CD4-positive, alpha-beta T cell treated with Interleukin-12 subunit alpha and Interleukin-12 subunit beta, for 1 hour (primary cell): ENCODE results near the gene BLTP3B.

Source experiments
- DNase-seq: peaks from one replicate; pipeline ENCODE4 v3.0.0-alpha.2; 2020

BLTP3B gene

GRCh38 chr12:100163416-100164152 is 20.9 kb upstream of the BLTP3B start:
- DNase-seq, result peak; percentile 68

DNA sequence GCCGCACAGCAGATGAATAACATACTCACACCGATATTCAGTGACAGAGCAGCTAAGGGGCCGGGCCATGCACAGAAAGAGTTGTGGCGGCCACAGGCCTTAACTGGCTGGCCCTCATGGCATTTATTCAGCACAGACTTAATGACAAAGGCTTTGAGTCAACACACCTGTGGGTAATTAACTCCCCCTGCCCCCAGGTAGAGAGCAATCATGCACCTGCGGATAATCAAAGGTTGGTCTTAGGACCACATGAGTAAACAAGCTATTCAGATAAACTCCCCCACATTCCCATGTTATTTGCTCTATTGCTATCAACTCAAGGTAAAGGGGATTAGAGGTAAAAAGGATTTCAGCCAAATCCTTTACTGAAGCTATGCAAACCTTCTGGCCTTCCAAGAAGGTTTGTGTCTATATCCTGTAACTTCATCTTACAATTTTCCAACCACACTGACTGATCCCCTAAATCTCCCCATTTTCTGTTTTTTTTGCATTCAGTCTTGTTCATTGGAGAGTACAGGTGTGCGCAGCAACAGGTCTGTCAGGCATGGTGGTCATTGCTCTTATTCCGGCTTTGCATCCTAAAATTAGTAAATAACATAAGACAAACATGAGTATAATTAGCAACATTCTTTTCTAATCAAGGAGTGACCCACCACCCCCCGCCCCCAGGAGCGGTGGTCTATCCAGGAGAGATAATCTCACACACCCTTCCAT is 16.9 kb upstream of the BLTP3B start:
- no peak for DNase-seq

DNA sequence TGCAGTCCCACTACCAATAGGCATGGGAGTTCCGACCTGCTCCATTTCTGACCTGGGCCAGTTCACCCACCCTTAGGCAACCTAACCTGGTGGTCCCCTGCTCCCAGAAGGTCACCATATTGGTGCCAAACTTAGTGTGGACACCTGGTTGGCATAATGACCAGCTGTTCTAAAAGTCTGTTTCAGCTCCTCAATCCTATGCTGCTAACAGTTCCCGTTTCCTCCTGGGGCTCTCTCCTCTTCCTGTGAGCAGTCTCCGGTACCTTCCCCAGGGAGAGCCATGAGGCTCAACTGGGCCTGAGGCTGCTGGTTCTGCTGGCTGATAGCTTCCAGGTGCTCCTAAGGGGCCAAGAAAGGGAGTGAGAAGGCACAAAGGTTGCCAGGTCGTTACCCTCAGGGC is 15.9 kb upstream of the BLTP3B start:
- DNase-seq, result no peak

- DNase-seq, result no peak
These were observed 14.8 kb upstream of the BLTP3B start for GRCh38 chr12:100157427-100157821.

DNA sequence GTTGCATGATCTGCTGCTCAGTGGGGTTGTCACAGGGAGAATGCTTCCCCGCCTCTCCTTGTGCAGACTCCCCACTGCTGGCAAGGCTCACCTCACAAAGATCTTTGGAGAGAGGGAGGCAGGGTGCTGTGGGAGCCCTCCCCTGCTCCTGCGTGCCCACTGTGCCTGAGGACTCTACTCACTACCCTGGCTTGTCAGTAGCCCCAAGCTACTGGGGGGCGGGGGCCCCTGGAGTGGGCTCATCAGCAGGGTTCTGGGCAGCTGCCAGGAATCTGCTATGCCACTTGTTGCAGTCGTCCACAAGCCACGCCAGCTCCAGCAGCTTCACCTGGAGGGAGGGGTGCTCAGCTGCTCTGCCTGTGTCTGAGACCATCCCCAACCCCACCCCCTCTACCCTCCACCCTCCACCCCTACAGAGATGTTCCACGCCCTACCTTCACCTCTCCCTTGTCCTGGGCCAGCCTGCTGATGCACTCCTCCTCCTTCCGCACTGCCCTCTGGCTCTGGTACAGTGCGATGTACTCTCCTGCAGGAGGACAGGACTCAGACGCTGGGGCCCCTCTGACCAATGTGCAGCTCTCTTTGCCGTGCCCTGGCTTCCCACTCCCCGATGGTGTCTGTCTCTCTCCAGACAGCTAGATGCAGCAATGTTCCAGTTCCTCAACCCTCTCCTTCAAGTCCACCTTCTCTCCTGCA is 14.2 kb upstream of the BLTP3B start:
- DNase-seq, result no peak

GRCh38 chr12:100154474-100155247 is 12.0 kb upstream of the BLTP3B start:
- peak; percentile 71 for DNase-seq

- no peak for DNase-seq
These were observed 10.5 kb upstream of the BLTP3B start for GRCh38 chr12:100153131-100153530.

GRCh38 chr12:100151769-100152168 is 9.1 kb upstream of the BLTP3B start:
- no peak for DNase-seq

GRCh38 chr12:100146252-100146651 is 3.6 kb upstream of the BLTP3B start:
- DNase-seq, result no peak

GRCh38 chr12:100145643-100146042 is 3.0 kb upstream of the BLTP3B start:
- no peak for DNase-seq

DNA sequence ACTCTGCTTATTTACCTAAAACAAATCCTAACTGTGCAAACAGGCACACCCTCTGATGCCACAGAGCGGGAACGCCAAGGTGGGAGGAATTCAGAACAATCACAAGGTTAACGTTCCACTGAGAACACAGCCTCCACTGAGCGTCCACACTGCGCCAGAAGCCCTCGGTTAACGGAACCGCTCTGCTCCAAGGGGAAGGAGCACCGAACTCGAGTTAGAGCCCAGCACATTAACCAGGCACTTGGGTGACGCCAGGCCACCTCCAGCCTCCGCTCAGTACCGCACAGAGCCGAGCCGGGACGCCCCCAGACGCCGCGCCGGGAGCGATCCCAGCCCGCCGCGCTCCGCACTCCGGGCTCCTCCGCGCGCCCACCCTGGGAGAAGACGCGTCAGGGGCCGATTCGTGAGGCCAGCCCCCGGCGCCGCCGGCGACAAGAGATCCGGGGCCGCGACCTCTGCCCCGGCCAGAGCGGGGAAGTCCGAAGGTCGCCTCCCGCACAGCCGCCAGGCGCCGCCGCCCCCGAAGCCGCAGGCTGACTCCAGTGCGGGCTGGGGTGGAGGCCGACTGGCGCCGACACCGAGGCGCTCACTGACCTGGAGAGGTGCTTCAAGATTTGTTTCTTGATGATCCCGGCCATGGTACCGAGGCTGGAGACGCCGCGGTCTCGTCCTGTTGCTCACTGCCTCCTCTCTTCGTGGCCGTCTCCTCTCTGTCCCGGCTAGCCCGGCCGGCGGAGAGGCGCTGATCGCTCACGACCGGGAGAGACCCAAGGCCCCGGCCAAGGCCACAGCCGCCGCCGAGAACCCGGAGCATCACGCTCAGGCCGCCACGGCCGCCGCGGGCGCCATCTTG is 450 bp downstream of the BLTP3B start:
- DNase-seq, result peak; percentile 43

- DNase-seq, result peak; percentile 16
These were observed 1.0 kb downstream of the BLTP3B start for GRCh38 chr12:100141666-100141997.

GRCh38 chr12:100138803-100139098 is 3.9 kb downstream of the BLTP3B start:
- DNase-seq, result peak; percentile 1

DNA sequence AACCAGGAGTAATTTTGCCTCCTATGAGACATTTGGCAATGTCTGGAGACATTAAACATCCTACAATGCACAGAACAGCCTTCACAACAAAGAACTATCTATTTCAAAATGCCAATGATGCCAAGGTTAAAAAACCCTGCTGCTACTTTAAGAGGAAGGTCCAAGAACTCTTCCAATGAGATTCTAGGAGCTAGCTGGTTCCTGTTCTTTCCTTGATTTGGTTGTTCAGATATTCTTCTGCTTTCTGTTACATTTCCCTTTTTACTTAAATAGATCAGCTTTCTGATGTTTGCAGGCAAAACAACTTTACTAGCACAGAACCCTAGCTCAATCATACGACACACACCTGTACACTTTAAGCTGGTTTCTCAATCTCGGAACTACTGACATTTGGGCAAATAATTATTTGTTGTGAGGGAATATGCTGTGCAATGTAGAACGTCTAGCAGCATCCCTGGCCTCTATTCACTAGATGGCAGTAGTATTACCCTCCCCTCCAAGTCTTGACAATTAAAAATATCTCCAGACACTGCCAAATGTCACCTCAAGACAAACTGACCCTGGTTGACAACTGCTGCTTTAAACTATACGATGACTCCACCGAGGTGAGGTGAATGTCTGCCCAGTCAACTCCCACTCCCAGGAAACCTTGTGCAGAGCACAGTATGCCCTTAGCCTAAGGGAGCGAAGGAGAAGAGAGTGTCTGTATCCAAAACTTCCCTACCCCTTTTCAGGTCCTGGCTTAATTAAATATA is 4.4 kb downstream of the BLTP3B start:
- DNase-seq, result peak; percentile 33

- no peak for DNase-seq
These were observed 9.5 kb downstream of the BLTP3B start for GRCh38 chr12:100133200-100133599.

DNA sequence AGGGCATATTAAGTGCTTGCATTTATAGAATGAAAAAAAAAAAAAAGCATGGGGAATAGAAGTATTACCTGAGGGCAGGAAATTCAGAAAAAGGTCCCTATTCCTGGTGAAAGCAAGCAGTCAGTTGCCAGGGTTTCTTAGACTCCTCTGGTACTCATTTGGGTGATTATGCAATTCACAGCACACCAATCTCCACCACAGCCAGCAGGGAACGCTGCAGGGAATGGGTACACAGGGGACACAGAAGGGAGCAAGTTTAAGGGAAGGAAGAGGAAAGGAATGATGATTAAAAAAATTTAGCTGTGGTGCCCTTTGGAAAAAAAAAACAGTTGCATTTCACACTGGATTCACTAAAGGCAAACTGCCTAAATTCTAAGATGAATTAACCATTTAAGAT is 14.2 kb downstream of the BLTP3B start:
- DNase-seq, result no peak

GRCh38 chr12:100127766-100128511 is 14.7 kb downstream of the BLTP3B start:
- DNase-seq, result no peak

GRCh38 chr12:100123316-100124095 is 19.2 kb downstream of the BLTP3B start:
- DNase-seq, result no peak

DNA sequence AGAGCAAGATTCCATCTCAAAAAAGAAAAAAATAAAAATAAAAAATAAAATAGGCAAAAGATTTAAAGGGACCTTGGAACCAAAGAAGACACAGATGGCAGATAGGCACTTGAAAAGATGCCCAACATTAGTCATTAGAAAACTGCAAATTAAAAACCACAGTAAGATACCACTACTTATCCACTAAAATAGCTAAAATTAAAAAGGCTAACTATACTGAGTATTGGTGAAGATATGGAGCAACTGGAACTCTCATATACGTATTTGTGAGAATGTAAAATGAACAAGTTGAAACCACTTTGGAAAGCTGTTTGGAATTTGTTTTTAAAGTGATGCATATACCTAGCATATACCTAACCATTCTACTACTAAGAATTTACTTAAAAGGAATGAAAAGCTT is 22.3 kb downstream of the BLTP3B start:
- DNase-seq, result no peak

DNA sequence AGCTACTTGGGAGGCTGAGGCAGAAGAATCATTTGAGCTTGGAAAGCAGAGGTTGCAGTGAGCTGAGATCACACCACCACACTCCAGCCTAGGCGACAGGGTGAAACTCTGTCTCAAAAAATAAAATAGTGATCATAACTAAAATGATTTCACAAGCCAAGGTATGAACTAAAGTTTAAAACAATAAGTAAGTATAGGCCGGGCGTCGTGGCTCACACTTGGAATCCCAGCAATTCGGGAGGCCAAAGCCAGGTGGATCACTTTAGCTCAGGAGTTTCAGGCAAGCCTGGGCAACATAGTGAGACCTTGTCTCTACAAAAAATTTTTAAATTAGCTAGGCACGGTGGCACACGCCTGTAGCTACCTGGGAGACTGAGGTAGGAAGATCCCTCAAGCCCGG is 27.4 kb downstream of the BLTP3B start:
- no peak for DNase-seq
